ENCODE results near the gene KCTD10. TPM values are rescaled to one million over a fixed set of nuclear protein-coding genes. Genes with fewer than 3 reads are reported as not detected.

The KCTD10 gene
- total RNA-seq, 2 experiments from 2014 or later: 35.0 to 41.8 TPM

- Mint-ChIP-seq H3K4me3 (no peak overlapping the region), H3K4me1 (peaks cover 12% of the 10 kb centered on the region), H3K36me3 (ENCODE audit: low read depth) (peaks cover 19% of the 10 kb centered on the region), H3K9me3 (no peaks in the 10 kb centered on the region), H3K27ac (no peak overlapping the region), H3K27me3 (no peaks in the 10 kb centered on the region)
- CTCF ChIA-PET: interaction anchor here (1.4 to 1.5 kb wide), 2 partner anchors 21 to 82 kb away, joined by 3 to 4 read pairs; partner anchors contain the start of gene MVK
- no peak for DNase-seq
- POLR2A ChIA-PET: no interaction called here
Observed at GRCh38 chr12:109491671-109492070, 14.6 kb upstream of the KCTD10 start.

- Mint-ChIP-seq H3K4me1 (peaks cover 8% of the 10 kb centered on the region), H3K27me3 (no peaks in the 10 kb centered on the region), H3K4me3 (no peak overlapping the region), H3K9me3 (no peaks in the 10 kb centered on the region), H3K36me3 (ENCODE audit: low read depth) (peaks cover 23% of the 10 kb centered on the region), H3K27ac (no peak overlapping the region)
- POLR2A ChIA-PET: no interaction called here
- DNase-seq: no peak
- CTCF ChIA-PET: no interaction called here
Observed at GRCh38 chr12:109489955-109490565, 13.0 kb upstream of the KCTD10 start.

GRCh38 chr12:109489016-109489954, 12.2 kb upstream of the KCTD10 start:
- Mint-ChIP-seq H3K4me1 (peaks cover under 1% of the 10 kb centered on the region), H3K9me3 (no peaks in the 10 kb centered on the region), H3K36me3 (ENCODE audit: low read depth) (peaks cover 26% of the 10 kb centered on the region), H3K27ac (no peak overlapping the region), H3K27me3 (no peaks in the 10 kb centered on the region), H3K4me3 (no peak overlapping the region)
- ChIA-PET POLR2A (no interaction called here), CTCF (no interaction called here)
- no peak for DNase-seq

- ChIA-PET CTCF (no interaction called here), POLR2A (no interaction called here)
- Mint-ChIP-seq H3K9me3 (no peaks in the 10 kb centered on the region), H3K4me3 (no peak overlapping the region), H3K4me1 (no peaks in the 10 kb centered on the region), H3K27ac (no peak overlapping the region), H3K27me3 (no peaks in the 10 kb centered on the region), H3K36me3 (ENCODE audit: low read depth) (peaks cover 26% of the 10 kb centered on the region)
- no peak for DNase-seq
Observed at GRCh38 chr12:109488051-109488665, 11.1 kb upstream of the KCTD10 start.

DNA sequence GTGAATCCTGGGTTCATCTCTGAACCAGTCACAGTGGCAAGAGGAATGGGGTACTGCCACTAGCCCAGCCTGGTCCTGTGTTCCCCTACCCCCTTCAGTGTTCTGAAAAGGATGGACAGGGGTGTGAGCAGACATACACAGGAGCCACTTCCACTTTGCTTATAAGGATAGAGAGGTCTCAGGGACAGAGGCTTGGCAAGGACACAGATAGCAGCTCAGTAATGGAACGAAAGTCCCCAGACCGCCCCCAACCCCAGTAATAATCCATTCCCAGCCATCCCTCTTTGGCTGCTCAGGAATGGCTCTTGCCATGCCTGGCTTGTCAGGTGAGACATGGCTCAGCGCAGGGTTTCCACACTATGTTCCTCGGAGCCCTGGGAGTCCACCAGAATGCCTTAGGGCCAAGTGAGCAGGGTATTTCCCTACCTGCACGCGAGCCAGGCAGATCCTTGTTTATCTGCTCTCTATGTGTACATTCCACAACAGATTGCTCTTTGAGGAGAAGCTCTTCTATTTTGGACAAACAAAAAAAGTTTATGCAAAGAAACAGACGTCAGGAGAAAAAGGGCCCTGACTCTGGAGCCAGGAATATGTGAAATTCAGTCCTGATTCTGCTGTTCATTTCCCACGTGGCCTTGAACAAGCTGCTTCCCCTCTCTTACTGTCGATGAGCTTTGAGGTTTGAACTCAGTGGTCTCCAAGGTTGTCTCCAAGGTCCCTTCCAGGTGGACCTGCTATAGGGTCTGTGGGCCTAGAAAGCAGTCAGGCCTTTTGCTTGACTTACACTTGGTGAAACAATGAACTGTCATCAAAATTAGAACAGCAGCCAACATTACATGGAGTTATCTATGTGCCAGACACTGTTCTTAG, 10.3 kb upstream of the KCTD10 start:
- ChIA-PET CTCF (no interaction called here), POLR2A (no interaction called here)
- H3K4me1 Mint-ChIP-seq: no peaks in the 10 kb centered on the region
- no peaks in the 10 kb centered on the region for H3K9me3 Mint-ChIP-seq
- H3K4me3 Mint-ChIP-seq: no peak overlapping the region
- H3K36me3 Mint-ChIP-seq (ENCODE audit: low read depth): peaks cover 26% of the 10 kb centered on the region
- no peak overlapping the region for H3K27ac Mint-ChIP-seq
- H3K27me3 Mint-ChIP-seq: no peaks in the 10 kb centered on the region
- DNase-seq: no peak

- no peaks in the 10 kb centered on the region for H3K27me3 Mint-ChIP-seq
- CTCF ChIA-PET: interaction anchor here (1.2 kb wide), 2 partner anchors 16 to 50 kb away, joined by 3 read pairs; no protein-coding TSS in a partner anchor
- POLR2A ChIA-PET: no interaction called here
- no peak for DNase-seq
- H3K9me3 Mint-ChIP-seq: no peaks in the 10 kb centered on the region
- no peak overlapping the region for H3K4me3 Mint-ChIP-seq
- H3K36me3 Mint-ChIP-seq (ENCODE audit: low read depth): peaks cover 26% of the 10 kb centered on the region
- no peaks in the 10 kb centered on the region for H3K4me1 Mint-ChIP-seq
- no peak overlapping the region for H3K27ac Mint-ChIP-seq
Observed at GRCh38 chr12:109485201-109485600, 8.1 kb upstream of the KCTD10 start.

- Mint-ChIP-seq H3K36me3 (ENCODE audit: low read depth) (peaks cover 15% of the 10 kb centered on the region), H3K9me3 (no peaks in the 10 kb centered on the region), H3K4me3 (no peak overlapping the region), H3K4me1 (peaks cover 10% of the 10 kb centered on the region), H3K27me3 (no peaks in the 10 kb centered on the region), H3K27ac (no peak overlapping the region)
- no peak for DNase-seq
- POLR2A ChIA-PET: no interaction called here
- CTCF ChIA-PET: interaction anchor here (1.4 kb wide), 1 partner anchor 17 kb away, joined by 3 read pairs; no protein-coding TSS in a partner anchor
Observed at GRCh38 chr12:109483346-109483745, 6.2 kb upstream of the KCTD10 start.

DNA sequence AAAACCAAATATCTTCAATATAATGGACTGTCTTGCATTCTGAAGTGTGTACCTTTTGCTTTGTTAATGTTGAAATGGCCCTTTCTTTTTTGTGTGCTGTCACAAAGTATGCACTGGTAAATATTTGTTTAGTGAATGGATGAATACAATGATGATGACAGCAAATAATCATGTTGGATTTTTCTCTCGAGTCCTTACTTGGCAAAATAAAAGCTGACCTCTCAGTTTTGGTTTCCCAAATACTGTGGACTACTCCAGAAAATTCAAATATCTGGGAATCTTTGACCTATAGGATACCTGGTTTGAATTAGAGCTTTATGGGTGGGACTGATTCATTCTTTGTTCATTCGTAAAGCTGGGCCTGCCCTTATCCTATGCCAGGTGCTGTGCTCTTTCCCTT, 5.8 kb upstream of the KCTD10 start:
- Mint-ChIP-seq H3K9me3 (no peaks in the 10 kb centered on the region), H3K4me1 (peaks cover 10% of the 10 kb centered on the region), H3K27me3 (no peaks in the 10 kb centered on the region), H3K4me3 (no peak overlapping the region), H3K36me3 (ENCODE audit: low read depth) (peaks cover 15% of the 10 kb centered on the region), H3K27ac (no peak overlapping the region)
- ChIA-PET POLR2A (no interaction called here), CTCF (interaction anchor here (0.6 to 1.4 kb wide), 2 partner anchors 17 to 651 kb away, joined by 3 read pairs; no protein-coding TSS in a partner anchor)
- DNase-seq: no peak

- H3K36me3 Mint-ChIP-seq (ENCODE audit: low read depth): peaks cover 15% of the 10 kb centered on the region
- no peaks in the 10 kb centered on the region for H3K9me3 Mint-ChIP-seq
- no peaks in the 10 kb centered on the region for H3K27me3 Mint-ChIP-seq
- H3K27ac Mint-ChIP-seq: no peak overlapping the region
- no peak for DNase-seq
- ChIA-PET POLR2A (no interaction called here), CTCF (interaction anchor here (0.6 to 1.4 kb wide), 2 partner anchors 17 to 651 kb away, joined by 3 read pairs; no protein-coding TSS in a partner anchor)
- no peak overlapping the region for H3K4me3 Mint-ChIP-seq
- peaks cover 10% of the 10 kb centered on the region for H3K4me1 Mint-ChIP-seq
Observed at GRCh38 chr12:109482491-109482890, 5.4 kb upstream of the KCTD10 start.

DNA sequence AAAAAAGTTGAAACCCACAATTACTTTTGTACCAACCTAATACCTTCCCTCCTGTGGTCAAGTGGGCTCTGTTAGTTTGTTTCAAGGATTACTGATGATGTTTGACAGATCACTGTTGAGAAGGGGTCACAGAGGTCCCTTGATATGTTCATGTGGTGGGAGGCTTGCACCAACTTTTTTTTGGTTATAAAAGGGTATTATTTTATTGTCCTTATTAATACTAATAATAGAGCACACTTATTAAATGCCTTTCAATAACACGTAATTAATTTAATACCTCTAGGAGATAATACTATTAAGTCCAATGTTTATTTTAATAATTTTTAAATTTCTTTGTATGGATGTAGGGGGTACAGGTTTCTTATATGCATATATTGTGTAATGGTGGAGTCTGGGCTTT, 4.8 kb upstream of the KCTD10 start:
- ChIA-PET CTCF (interaction anchor here (0.6 to 1.1 kb wide), 3 partner anchors 12 to 304 kb away, joined by 3 to 5 read pairs (median 4); no protein-coding TSS in a partner anchor), POLR2A (no interaction called here)
- H3K4me1 Mint-ChIP-seq: peaks cover 14% of the 10 kb centered on the region
- no peak overlapping the region for H3K4me3 Mint-ChIP-seq
- DNase-seq: no peak
- H3K9me3 Mint-ChIP-seq: no peaks in the 10 kb centered on the region
- H3K27me3 Mint-ChIP-seq: no peaks in the 10 kb centered on the region
- no peak overlapping the region for H3K27ac Mint-ChIP-seq
- H3K36me3 Mint-ChIP-seq (ENCODE audit: low read depth): peaks cover 15% of the 10 kb centered on the region

DNA sequence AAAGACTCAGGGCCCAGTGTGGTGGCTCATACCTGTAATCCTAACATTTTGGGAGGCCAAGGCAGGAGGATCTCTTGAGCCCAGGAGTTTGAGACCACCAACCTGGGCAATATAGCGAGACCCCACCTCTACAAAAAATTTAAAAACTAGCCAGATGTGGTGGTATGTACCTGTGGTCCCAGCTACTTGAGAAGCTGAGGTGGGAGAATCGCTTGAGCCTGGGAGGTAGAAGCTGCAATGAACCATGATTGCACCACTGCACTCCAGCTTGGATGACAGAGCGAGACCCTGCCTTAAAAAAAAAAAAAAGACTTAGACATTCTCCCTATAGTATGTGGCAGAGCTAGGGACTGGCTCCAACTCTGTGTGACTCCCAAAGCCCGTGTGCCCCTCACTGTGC, 3.3 kb upstream of the KCTD10 start:
- no peak for DNase-seq
- CTCF ChIA-PET: interaction anchor here (0.6 kb wide), 1 partner anchor 226 kb away, joined by 3 read pairs; no protein-coding TSS in a partner anchor
- Mint-ChIP-seq H3K27ac (no peak overlapping the region), H3K9me3 (no peaks in the 10 kb centered on the region), H3K4me3 (no peak overlapping the region), H3K36me3 (ENCODE audit: low read depth) (peaks cover 8% of the 10 kb centered on the region), H3K27me3 (no peaks in the 10 kb centered on the region), H3K4me1 (peaks cover 29% of the 10 kb centered on the region)
- POLR2A ChIA-PET: no interaction called here

DNA sequence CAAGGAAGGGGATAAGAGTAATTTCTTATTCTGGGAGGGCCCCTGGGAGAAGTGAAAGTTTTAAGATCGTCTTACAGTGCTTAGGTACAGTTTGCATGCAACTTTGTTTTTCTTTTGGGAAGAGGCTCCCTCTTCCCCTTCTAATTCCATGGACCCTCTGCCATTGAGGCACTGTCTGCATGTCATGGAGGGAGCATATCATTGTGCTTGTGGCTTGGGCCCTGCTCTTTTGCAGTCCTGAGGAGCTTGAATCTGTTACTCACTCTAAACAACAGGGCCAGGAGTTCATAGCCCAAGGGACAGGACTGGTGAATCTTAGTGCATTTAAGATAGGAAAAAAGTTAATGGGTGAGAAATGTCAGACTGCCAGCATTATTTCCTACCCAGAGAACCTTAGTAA, 2.7 kb upstream of the KCTD10 start:
- no peaks in the 10 kb centered on the region for H3K27me3 Mint-ChIP-seq
- ChIA-PET POLR2A (no interaction called here), CTCF (no interaction called here)
- H3K36me3 Mint-ChIP-seq (ENCODE audit: low read depth): peaks cover 2% of the 10 kb centered on the region
- no peak overlapping the region for H3K4me3 Mint-ChIP-seq
- no peak overlapping the region for H3K27ac Mint-ChIP-seq
- H3K9me3 Mint-ChIP-seq: no peaks in the 10 kb centered on the region
- peaks cover 32% of the 10 kb centered on the region for H3K4me1 Mint-ChIP-seq
- DNase-seq: no peak
